Measurements from ENCODE around the gene COPS3. TPM values are rescaled to one million over a fixed set of nuclear protein-coding genes. Genes with fewer than 3 reads are reported as not detected.

COPS3 gene
- total RNA-seq, 1 donor from 2014 or later, result 113 TPM

Other genes starting within 250 kb of the COPS3 start
- 198 and 202 TPM in 2 replicates for gene MPRIP, start 238.8 kb downstream of the COPS3 start, total RNA-seq
- 6.6 and 7.1 TPM in 2 replicates for gene PLD6, start 74.9 kb downstream of the COPS3 start, total RNA-seq
- gene FLCN, start 44.1 kb downstream of the COPS3 start, total RNA-seq, result 44.4 and 47.0 TPM in 2 replicates
- 6.0 and 6.6 TPM in 2 replicates for gene NT5M, start 22.1 kb upstream of the COPS3 start, total RNA-seq
- gene MED9, start 195.8 kb upstream of the COPS3 start, total RNA-seq, result 12.5 and 14.6 TPM in 2 replicates
- gene RASD1, start 215.1 kb upstream of the COPS3 start, total RNA-seq, result 0.80 and 0.82 TPM in 2 replicates

Measured in T-helper 2 cell treated with Interferon-gamma antibody and Interleukin-4, amounts not matched to agents 100 ng/mL and 5 ng/mL, for 36 hours (primary cell).